Fibroblast of lung (primary cell): ENCODE data around the gene RAB36.

ENCODE experiments used
- EZH2 ChIP-seq: IDR thresholded peaks from 2 replicates; pipeline ENCODE4 v1.5.1; 2012; ENCODE audit warnings: low read length, control low read depth, mild to moderate bottlenecking; ENCODE audit errors: missing control alignments
- TF ChIP-seq, protein P1 (sequence below), 2 donors: IDR thresholded peaks in 1 of 2; conservative IDR thresholded peaks in 1 of 2; 1 replicate in 1 of 2; 2 replicates in 1 of 2; pipeline ENCODE4 v1.5.1; 2011 to 2012; ENCODE audit warnings: low read length in 2 of 2, control low read depth in 1 of 2, inconsistent platforms in 1 of 2, low read depth in 1 of 2, mild to moderate bottlenecking in 1 of 2

- TF ChIP-seq, protein P1, sequence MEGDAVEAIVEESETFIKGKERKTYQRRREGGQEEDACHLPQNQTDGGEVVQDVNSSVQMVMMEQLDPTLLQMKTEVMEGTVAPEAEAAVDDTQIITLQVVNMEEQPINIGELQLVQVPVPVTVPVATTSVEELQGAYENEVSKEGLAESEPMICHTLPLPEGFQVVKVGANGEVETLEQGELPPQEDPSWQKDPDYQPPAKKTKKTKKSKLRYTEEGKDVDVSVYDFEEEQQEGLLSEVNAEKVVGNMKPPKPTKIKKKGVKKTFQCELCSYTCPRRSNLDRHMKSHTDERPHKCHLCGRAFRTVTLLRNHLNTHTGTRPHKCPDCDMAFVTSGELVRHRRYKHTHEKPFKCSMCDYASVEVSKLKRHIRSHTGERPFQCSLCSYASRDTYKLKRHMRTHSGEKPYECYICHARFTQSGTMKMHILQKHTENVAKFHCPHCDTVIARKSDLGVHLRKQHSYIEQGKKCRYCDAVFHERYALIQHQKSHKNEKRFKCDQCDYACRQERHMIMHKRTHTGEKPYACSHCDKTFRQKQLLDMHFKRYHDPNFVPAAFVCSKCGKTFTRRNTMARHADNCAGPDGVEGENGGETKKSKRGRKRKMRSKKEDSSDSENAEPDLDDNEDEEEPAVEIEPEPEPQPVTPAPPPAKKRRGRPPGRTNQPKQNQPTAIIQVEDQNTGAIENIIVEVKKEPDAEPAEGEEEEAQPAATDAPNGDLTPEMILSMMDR (conservative IDR thresholded peaks at IDR 0.05 in 1 of 2, IDR thresholded peaks at IDR 0.05 in 1 of 2; ENCODE audit: low read depth in 1 of 2, low read length in 2 of 2), result no peak
- no peak for TF ChIP-seq EZH2
These were observed 23.9 kb upstream of the RAB36 start for GRCh38 chr22:23121424-23121823.
